ENCODE measurements around the gene OSBP2.
"Not testable (repeated sequence)": the region's sequence is repeated elsewhere in the genome, so short reads cannot be mapped to it uniquely, and the experiment has no call there.

OSBP2 gene

DNA sequence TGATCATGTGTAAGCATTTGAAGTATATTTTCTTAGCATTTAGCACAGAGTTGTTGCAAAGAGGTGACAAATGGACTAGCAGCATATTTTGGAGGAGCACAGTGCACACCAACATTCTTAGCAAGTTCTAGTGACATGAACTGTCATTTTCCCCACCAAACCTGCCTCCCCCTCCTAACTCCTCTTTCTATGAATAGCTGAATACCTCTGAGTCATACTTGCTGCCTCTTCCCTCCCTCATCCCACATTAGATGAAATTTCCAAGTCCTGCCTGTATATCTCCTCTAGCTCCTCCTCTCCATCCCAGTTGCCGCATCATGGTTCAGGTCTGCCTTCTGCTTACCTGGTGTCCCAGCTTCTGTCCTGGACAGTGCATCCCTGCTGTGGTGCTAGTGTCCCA is 7.2 kb downstream of the OSBP2 start:
- Histone ChIP-seq H3K9me3 (ENCODE audit: low read length) (no peaks in the 10 kb centered on the region), H3K4me3 (ENCODE audit: low read depth in 1 of 2, low read length in 2 of 2) (no peak overlapping the region), H3K4me1 (ENCODE audit: insufficient read depth, low read length) (no peaks in the 10 kb centered on the region)

DNA sequence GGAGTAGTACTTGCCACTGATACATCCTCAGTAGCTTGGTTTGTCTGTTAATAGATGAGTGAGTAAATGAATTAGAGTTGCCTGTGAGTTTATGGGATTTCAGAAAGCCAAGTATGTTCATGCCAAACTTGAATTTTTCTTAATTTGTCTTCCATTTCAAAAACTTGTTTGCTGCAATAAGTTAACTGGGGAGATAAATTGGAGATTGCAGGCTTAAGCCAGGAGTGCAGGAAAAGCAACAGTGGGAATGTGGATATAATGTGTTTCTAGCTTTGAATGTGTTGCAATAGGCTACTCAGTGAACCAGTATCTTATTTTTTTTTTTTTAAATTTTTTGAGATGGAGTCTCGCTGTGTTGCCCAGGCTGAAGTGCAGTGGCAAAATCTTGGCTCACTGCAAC is 8.2 kb downstream of the OSBP2 start:
- no peak overlapping the region for H3K27ac ChIP-seq (ENCODE audit: low read depth, low read length)
- H3K9ac ChIP-seq (ENCODE audit: low read length), result no peak overlapping the region
- no peaks in the 10 kb centered on the region for H3K9me3 ChIP-seq (ENCODE audit: low read length)
- H3K27me3 ChIP-seq (ENCODE audit: control insufficient read depth in 1 of 2, insufficient read depth in 2 of 2, low read length in 2 of 2), result no peaks in the 10 kb centered on the region
- H3K4me3 ChIP-seq (ENCODE audit: low read depth in 1 of 2, low read length in 2 of 2), result no peak overlapping the region
- H3K4me1 ChIP-seq (ENCODE audit: insufficient read depth, low read length), result no peaks in the 10 kb centered on the region
- H3K36me3 ChIP-seq (ENCODE audit: insufficient read depth, low read length), result no peaks in the 10 kb centered on the region

More for the DNA sequence above, 7.2 kb downstream of the OSBP2 start:
- Histone ChIP-seq H3K27me3 (ENCODE audit: control insufficient read depth in 1 of 2, insufficient read depth in 2 of 2, low read length in 2 of 2) (no peaks in the 10 kb centered on the region), H3K9ac (ENCODE audit: low read length) (no peak overlapping the region), H3K27ac (ENCODE audit: low read depth, low read length) (no peak overlapping the region), H3K36me3 (ENCODE audit: insufficient read depth, low read length) (no peaks in the 10 kb centered on the region)

DNA sequence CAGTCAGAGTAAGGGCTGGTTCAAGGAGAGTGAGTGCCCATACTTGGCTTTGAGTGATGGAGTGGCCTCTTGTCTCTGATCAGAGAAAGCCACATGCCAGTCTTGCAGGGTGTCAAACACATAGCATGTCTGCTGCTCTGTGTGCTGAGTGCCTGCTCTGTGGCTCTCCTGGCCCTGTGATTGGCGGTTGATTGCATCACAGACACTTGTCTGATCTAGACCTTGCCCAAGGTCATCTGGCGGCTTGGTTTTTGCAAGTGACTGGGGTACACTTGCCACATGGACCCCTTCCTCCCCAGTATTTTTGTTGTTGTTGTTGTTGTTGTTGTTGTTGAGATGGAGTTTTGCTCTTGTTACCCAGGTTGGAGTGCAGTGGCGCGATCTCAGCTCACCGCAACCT is 10.3 kb downstream of the OSBP2 start:
- Histone ChIP-seq H3K9ac (ENCODE audit: low read length) (no peak overlapping the region), H3K4me3 (ENCODE audit: low read depth in 1 of 2, low read length in 2 of 2) (no peak overlapping the region), H3K27ac (ENCODE audit: low read depth, low read length) (no peak overlapping the region)

DNA sequence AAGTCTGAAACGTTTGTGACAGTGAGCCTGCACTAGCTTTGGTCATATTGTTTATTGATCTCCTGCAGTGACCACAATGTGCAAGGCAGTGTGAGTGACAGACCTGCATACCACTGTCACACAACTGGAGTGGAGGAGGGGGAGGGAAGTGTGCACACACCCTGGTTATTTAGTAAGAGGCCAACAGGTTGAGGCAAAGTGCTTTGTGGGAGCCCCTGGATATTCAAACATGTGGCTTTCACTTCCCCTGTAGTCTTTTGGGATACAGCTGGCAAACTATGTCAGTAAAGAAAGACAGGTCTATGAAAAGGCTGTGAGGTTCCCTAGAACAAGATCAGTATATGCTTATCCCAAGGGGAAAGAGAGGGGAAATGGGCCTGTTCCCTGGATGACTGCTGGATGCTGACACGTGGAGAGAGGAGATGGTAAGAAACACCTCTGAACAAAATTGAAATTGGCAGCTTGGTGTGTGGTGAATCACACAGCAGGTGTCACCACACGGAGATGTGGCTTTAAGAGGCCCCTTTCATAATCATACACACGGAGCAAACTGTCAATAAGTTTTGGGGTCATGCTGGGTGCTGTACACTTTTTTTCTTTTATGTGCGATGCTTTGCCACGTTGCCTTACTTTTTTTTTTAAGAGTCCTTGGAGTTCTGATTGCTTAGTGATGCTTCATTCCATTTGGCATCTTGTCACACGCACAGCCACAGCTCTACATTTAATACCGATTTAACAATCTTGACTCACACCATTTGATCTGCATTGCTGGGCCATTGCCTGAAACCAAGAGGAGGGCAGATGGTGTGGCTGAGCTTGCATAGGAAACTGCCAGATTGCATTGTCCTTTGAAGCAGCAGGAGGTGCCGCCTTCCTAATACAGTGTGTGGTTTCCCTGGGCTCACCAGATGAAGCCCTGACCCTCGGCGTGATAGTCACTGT is 11.3 kb downstream of the OSBP2 start:
- Histone ChIP-seq H3K4me1 (ENCODE audit: insufficient read depth, low read length) (no peaks in the 10 kb centered on the region), H3K27me3 (ENCODE audit: control insufficient read depth in 1 of 2, insufficient read depth in 2 of 2, low read length in 2 of 2) (no peaks in the 10 kb centered on the region), H3K27ac (ENCODE audit: low read depth, low read length) (no peak overlapping the region), H3K36me3 (ENCODE audit: insufficient read depth, low read length) (no peaks in the 10 kb centered on the region), H3K9me3 (ENCODE audit: low read length) (no peaks in the 10 kb centered on the region), H3K9ac (ENCODE audit: low read length) (no peak overlapping the region), H3K4me3 (ENCODE audit: low read depth in 1 of 2, low read length in 2 of 2) (no peak overlapping the region)

More for the DNA sequence above, 10.3 kb downstream of the OSBP2 start:
- H3K4me1 ChIP-seq (ENCODE audit: insufficient read depth, low read length), result no peaks in the 10 kb centered on the region
- H3K9me3 ChIP-seq (ENCODE audit: low read length), result no peaks in the 10 kb centered on the region
- H3K36me3 ChIP-seq (ENCODE audit: insufficient read depth, low read length), result no peaks in the 10 kb centered on the region
- no peaks in the 10 kb centered on the region for H3K27me3 ChIP-seq (ENCODE audit: control insufficient read depth in 1 of 2, insufficient read depth in 2 of 2, low read length in 2 of 2)

DNA sequence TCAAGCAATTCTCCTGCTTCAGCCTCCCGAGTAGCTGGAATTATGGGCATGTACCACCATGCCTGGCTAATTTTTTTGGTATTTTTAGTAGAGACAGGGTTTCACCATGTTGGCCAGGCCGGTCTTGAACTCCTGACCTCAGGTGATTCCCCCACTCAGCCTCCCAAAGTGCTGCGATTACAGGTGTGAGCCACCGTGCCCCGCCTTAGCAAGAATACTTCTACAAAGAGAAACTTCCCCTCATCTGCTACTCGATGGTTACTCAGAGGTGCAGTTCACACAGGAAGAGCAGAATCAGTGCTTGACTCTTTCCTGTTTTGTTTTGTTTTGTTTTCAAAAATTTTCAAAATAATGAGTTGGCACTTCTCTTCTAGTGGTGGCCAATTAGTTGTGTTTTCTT is 15.3 kb downstream of the OSBP2 start:
- H3K27me3 ChIP-seq (ENCODE audit: control insufficient read depth in 1 of 2, insufficient read depth in 2 of 2, low read length in 2 of 2); H3K4me3 ChIP-seq (ENCODE audit: low read depth in 1 of 2, low read length in 2 of 2); H3K4me1 ChIP-seq (ENCODE audit: insufficient read depth, low read length); H3K9me3 ChIP-seq (ENCODE audit: low read length); H3K27ac ChIP-seq (ENCODE audit: low read depth, low read length); H3K9ac ChIP-seq (ENCODE audit: low read length); H3K36me3 ChIP-seq (ENCODE audit: insufficient read depth, low read length): not testable (repeated sequence)

DNA sequence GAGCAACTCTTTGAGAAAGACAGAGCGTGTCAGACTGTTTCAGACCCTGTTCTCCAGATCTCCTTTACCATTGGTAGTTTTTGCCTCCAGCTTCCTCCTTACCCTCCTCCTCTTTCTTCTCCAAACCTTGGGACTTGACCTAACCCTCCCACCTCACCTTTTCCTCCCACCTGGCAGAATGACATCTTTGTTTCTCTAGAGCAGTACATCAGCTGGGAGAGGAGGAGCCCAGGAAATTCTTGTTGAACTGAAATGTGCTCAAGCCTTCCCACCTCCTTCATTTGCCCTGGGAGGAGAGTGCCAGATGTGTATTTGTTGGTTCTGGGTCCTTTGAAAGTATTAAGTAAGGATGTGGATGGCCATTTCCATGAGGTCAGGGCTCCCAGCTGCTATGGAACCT is 17.4 kb downstream of the OSBP2 start:
- Histone ChIP-seq H3K27ac (ENCODE audit: low read depth, low read length) (no peak overlapping the region), H3K4me1 (ENCODE audit: insufficient read depth, low read length) (no peaks in the 10 kb centered on the region), H3K9me3 (ENCODE audit: low read length) (no peaks in the 10 kb centered on the region), H3K9ac (ENCODE audit: low read length) (no peak overlapping the region), H3K27me3 (ENCODE audit: control insufficient read depth in 1 of 2, insufficient read depth in 2 of 2, low read length in 2 of 2) (no peaks in the 10 kb centered on the region), H3K36me3 (ENCODE audit: insufficient read depth, low read length) (no peaks in the 10 kb centered on the region), H3K4me3 (ENCODE audit: low read depth in 1 of 2, low read length in 2 of 2) (no peak overlapping the region)

DNA sequence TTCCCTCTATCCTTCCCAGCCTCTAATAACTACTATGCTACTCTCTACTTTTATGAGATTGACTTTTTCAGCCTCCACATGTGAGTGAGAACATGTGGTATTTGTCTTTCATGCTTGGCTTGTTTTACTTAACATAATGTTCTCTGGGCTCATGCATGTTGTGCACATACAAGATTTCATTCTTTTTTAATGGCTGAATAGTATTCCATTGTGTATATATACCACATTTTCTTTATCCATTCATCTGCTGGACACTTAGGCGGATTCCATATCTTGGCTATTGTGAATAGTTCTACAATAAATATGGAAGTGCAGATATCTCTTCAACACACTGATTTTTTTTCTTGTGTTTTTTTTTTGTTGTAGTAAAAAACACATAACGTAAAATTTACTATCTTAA is 19.4 kb downstream of the OSBP2 start:
- no peaks in the 10 kb centered on the region for H3K9me3 ChIP-seq (ENCODE audit: low read length)
- no peaks in the 10 kb centered on the region for H3K4me1 ChIP-seq (ENCODE audit: insufficient read depth, low read length)
- H3K9ac ChIP-seq (ENCODE audit: low read length), result no peak overlapping the region
- no peak overlapping the region for H3K27ac ChIP-seq (ENCODE audit: low read depth, low read length)
- no peaks in the 10 kb centered on the region for H3K27me3 ChIP-seq (ENCODE audit: control insufficient read depth in 1 of 2, insufficient read depth in 2 of 2, low read length in 2 of 2)
- H3K36me3 ChIP-seq (ENCODE audit: insufficient read depth, low read length), result no peaks in the 10 kb centered on the region
- no peak overlapping the region for H3K4me3 ChIP-seq (ENCODE audit: low read depth in 1 of 2, low read length in 2 of 2)

DNA sequence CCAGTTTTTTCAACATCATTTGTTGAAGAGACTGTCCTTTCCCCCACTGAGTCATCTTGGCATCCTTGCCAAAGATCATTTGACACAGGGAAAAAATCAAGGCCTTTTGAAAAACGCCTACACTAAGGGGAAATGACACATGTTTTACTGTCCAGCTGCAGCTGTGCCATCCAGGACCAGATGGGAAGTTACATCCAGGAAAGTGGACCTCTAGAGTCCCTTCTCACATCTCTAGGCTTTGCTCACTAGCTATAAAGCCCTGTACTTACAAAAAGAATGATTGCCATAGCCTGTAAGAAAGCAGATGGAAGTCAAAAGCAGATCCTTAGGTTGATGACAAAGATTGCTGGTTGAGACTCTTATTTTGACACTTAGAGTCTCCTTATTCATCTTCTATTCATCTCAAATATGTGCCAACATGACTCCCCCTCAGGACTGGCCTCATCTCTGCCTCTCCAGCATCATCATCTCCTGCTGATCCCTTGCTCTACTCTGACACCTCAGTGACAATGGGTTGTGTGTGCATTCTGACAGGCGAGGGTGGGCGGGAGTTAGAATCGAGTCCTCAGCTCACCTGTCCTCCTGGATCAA is 22.8 kb downstream of the OSBP2 start:
- Histone ChIP-seq H3K27ac (ENCODE audit: low read depth, low read length) (no peak overlapping the region), H3K9ac (ENCODE audit: low read length) (no peak overlapping the region), H3K36me3 (ENCODE audit: insufficient read depth, low read length) (no peaks in the 10 kb centered on the region), H3K4me3 (ENCODE audit: low read depth in 1 of 2, low read length in 2 of 2) (no peak overlapping the region), H3K9me3 (ENCODE audit: low read length) (no peaks in the 10 kb centered on the region), H3K4me1 (ENCODE audit: insufficient read depth, low read length) (no peaks in the 10 kb centered on the region), H3K27me3 (ENCODE audit: control insufficient read depth in 1 of 2, insufficient read depth in 2 of 2, low read length in 2 of 2) (no peaks in the 10 kb centered on the region)

DNA sequence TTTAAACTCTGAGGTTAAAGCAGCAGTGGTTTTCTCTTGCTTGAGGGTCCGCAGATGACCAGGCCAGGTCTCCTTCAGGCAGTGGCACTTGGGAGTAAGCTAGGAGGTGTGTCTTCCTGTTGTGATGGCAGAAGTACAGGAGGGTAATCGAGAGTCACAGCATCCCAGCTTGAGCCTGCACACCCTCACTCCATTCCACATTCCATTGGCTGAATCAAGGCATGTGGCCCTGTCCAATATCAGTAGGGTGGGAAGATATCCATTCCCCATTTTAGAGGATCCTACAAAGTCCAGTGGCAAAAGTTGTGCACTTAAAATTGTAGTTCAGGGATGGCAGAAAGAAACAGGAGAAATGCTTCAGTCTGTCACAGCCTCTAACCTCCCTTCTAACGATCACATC is 23.3 kb downstream of the OSBP2 start:
- H3K4me1 ChIP-seq (ENCODE audit: insufficient read depth, low read length), result no peaks in the 10 kb centered on the region
- no peaks in the 10 kb centered on the region for H3K9me3 ChIP-seq (ENCODE audit: low read length)
- H3K27ac ChIP-seq (ENCODE audit: low read depth, low read length), result no peak overlapping the region
- no peak overlapping the region for H3K9ac ChIP-seq (ENCODE audit: low read length)
- no peaks in the 10 kb centered on the region for H3K27me3 ChIP-seq (ENCODE audit: control insufficient read depth in 1 of 2, insufficient read depth in 2 of 2, low read length in 2 of 2)
- H3K36me3 ChIP-seq (ENCODE audit: insufficient read depth, low read length), result no peaks in the 10 kb centered on the region
- H3K4me3 ChIP-seq (ENCODE audit: low read depth in 1 of 2, low read length in 2 of 2), result no peak overlapping the region

DNA sequence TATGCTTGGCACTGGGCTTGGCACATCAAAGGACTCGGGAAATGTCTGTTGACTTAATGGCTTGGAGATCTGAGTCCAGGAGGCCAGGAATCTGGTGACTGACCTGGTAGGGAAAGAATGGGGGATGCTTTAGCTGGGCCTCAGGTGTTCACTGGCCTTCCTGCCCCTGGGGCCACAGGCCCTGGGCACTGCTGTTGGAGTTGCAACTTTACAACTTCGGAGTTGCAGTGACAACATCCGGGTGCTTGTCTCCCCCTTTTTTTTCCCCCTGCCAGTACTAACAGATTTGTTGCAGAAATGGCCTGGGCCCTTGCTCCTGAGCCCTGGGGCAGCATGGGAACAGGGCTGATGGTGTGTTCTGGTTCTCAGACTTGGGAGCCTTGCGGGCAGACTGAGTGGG is 23.8 kb downstream of the OSBP2 start:
- no peaks in the 10 kb centered on the region for H3K36me3 ChIP-seq (ENCODE audit: insufficient read depth, low read length)
- no peak overlapping the region for H3K4me3 ChIP-seq (ENCODE audit: low read depth in 1 of 2, low read length in 2 of 2)
- no peaks in the 10 kb centered on the region for H3K27me3 ChIP-seq (ENCODE audit: control insufficient read depth in 1 of 2, insufficient read depth in 2 of 2, low read length in 2 of 2)
- no peak overlapping the region for H3K27ac ChIP-seq (ENCODE audit: low read depth, low read length)
- H3K9me3 ChIP-seq (ENCODE audit: low read length), result no peaks in the 10 kb centered on the region
- H3K9ac ChIP-seq (ENCODE audit: low read length), result no peak overlapping the region
- H3K4me1 ChIP-seq (ENCODE audit: insufficient read depth, low read length), result no peaks in the 10 kb centered on the region

DNA sequence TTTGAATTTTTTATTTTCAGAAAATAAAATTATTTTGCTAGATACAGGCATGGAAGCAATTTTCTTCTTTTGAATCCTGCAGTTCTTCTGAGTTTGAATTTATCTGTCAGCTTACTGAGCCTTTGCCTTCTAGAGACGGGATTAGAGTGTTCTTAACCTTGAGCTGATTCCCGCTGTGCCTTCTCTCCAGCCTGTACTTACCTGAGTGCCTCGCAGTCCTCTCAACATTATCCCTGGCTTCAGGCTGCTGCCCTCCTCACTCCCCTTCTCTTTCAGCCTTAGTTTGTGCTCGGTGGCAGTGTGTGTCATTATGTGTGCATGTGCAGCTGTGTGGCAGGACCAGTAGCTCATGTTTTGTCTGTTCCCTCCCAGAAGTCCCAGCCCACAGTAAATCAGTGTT is 24.3 kb downstream of the OSBP2 start:
- no peak overlapping the region for H3K4me3 ChIP-seq (ENCODE audit: low read depth in 1 of 2, low read length in 2 of 2)
- H3K27ac ChIP-seq (ENCODE audit: low read depth, low read length), result no peak overlapping the region
- H3K9me3 ChIP-seq (ENCODE audit: low read length), result no peaks in the 10 kb centered on the region
- H3K9ac ChIP-seq (ENCODE audit: low read length), result no peak overlapping the region
- H3K4me1 ChIP-seq (ENCODE audit: insufficient read depth, low read length), result no peaks in the 10 kb centered on the region
- H3K27me3 ChIP-seq (ENCODE audit: control insufficient read depth in 1 of 2, insufficient read depth in 2 of 2, low read length in 2 of 2), result no peaks in the 10 kb centered on the region
- H3K36me3 ChIP-seq (ENCODE audit: insufficient read depth, low read length), result no peaks in the 10 kb centered on the region
